Fibroblast of the aortic adventitia (primary cell): ENCODE measurements around the gene SERHL2. TPM values are rescaled to one million over a fixed set of nuclear protein-coding genes. Genes with fewer than 3 reads are reported as not detected.
A peak's percentile ranks its signal among the peaks of the same experiment; 100 is the strongest.
"Not testable (repeated sequence)": the region's sequence is repeated elsewhere in the genome, so short reads cannot be mapped to it uniquely, and the experiment has no call there.

Experiments
- DNase-seq: peaks from one replicate; pipeline ENCODE4 v3.0.0-alpha.2; 2010; ENCODE audit warnings: low read depth
- H3K4me3 ChIP-seq: 2 replicates; pipeline ENCODE4 v1.5.1; 2011; ENCODE audit warnings: low read depth, mild to moderate bottlenecking, control low read depth, low read length, moderate library complexity
- total RNA-seq: library from RNA; depleted of rRNA; stranded (reverse); fragments of >200 nt; gene quantifications from 2 replicates; pipeline ENCODE4 v1.2.3, GENCODE V29; 2012; ENCODE audit warnings: low replicate concordance
- TF ChIP-seq, protein P1 (sequence below): IDR thresholded peaks from 2 replicates; pipeline ENCODE4 v1.5.1; 2011; ENCODE audit warnings: mild to moderate bottlenecking, low read length, control low read depth, inconsistent platforms; ENCODE audit not compliant: insufficient read depth

Gene SERHL2, protein sequence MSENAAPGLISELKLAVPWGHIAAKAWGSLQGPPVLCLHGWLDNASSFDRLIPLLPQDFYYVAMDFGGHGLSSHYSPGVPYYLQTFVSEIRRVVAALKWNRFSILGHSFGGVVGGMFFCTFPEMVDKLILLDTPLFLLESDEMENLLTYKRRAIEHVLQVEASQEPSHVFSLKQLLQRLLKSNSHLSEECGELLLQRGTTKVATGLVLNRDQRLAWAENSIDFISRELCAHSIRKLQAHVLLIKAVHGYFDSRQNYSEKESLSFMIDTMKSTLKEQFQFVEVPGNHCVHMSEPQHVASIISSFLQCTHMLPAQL
- 2.0 and 2.2 TPM in 2 replicates for total RNA-seq

DNA sequence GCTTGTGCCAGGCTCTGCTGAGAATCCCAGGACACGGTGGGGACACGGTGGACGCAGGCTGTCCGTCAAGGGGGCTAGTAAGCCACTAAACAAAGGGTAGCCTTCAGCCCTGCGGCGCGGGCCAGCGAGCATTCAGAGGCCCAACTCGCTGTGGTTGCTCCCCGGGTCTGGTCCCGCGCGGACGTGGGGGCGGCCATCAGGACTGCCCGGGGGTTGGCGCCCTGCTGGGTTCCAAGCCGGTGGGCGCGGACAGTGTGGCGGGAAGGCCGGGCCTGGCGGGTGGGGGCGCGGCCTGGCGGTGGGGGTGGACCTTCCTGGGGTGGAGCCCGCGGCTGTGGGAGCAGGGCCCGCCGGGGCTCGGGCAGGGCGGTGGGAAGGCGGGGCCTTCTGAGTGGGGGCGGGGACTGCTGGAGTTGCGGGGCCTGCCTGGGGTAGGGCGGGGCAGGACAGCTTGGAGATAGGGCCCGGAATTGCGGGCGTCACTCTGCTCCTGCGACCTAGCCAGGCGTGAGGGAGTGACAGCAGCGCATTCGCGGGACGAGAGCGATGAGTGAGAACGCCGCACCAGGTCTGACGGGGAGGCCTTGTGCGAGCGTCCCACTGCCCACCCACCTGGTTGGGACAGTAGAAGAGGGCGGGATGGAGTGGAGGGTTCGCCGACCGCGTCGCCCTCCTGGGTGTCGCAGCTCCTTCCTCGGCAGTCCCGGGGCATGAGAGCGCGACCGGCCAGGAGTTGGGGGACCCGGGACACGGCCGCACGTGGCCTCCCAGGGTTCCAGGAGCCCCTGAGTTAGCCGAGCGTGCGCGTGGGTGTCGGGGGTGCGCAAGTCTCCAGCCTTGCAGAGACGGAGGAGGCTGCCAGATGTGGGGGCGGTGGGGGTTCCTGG, at the start of gene SERHL2:
TSS of gene SERHL2 (plus strand) at position 482 of the 887 bp plus-strand sequence. CDS start at position 547, 65 bp downstream.
- peak; percentile 74 for DNase-seq
- TF ChIP-seq, protein P1, sequence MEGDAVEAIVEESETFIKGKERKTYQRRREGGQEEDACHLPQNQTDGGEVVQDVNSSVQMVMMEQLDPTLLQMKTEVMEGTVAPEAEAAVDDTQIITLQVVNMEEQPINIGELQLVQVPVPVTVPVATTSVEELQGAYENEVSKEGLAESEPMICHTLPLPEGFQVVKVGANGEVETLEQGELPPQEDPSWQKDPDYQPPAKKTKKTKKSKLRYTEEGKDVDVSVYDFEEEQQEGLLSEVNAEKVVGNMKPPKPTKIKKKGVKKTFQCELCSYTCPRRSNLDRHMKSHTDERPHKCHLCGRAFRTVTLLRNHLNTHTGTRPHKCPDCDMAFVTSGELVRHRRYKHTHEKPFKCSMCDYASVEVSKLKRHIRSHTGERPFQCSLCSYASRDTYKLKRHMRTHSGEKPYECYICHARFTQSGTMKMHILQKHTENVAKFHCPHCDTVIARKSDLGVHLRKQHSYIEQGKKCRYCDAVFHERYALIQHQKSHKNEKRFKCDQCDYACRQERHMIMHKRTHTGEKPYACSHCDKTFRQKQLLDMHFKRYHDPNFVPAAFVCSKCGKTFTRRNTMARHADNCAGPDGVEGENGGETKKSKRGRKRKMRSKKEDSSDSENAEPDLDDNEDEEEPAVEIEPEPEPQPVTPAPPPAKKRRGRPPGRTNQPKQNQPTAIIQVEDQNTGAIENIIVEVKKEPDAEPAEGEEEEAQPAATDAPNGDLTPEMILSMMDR = no peak
- H3K4me3 ChIP-seq = peak within 1 kb of the TSS; percentile 83

DNA sequence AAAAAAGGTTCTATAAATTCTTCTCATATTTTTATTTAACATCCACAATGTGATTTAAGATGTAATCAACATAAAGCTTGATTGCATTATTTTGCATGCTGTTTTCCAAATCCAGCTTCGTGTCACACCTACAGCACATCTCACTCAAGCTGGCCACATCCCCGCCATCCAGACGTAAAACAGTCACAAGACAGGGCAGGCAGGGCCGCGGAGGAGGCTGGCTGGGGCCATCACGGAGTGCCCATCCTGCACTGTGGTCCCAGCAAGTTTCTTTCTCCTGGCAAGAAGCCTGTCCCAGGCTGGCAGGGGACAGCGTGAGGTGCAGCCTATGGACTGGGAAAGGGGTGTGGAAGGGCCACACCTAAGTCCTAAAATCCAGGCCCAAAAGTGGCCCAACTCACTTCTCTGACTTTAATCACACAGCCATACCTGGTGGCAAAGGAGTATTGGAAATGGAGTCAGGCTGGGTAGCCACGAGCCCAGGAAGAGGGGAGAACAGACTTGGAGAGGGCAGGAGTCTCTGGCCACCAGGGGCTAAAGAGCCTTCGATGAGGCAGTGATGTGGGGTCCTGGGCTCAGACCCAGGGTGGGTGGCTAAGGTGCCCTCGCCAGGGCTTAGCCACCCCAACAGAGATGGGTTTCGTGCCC, 45.3 kb upstream of the SERHL2 start:
- H3K4me3 ChIP-seq, DNase-seq: not testable (repeated sequence)

DNA sequence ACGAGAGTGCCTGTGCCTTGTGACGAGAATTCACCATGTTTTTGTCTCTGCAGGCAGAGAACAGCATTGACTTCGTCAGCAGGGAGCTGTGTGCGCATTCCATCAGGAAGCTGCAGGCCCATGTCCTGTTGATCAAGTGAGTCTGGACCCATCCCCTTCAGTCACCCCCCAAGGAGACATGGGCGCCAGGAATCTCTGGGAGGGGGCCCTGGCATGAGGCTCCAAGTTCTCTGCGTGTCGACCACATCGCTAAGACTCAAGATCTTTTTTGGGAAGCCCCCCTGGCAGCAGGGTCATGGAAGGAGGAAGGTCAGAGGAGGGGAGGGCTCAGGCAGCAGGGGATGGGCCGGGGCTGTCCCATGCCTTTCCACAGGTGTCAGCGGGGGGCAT, 44.8 kb upstream of the SERHL2 start:
- not testable (repeated sequence) for DNase-seq, H3K4me3 ChIP-seq

DNA sequence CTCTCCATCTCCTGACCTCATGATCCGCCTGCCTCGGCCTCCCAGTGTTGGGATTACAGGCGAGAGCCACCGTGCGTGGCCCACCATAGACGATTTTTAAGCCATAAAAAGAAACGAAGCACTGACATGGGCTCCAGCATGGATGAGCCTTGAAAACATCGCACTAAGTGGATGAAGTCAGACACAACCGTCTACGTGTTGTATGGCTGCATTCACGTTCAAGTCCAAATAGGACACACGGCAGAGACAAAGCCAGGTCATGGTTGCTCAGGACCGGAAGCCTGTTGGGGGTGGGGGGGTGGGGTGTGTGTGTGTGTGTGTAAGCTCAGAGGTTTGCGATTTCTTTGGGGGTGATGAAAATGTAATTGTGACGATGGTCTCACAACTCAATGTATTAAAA, 44.2 kb upstream of the SERHL2 start:
- DNase-seq = no peak
- TF ChIP-seq, protein P1 = no peak
- H3K4me3 ChIP-seq = no peak overlapping the region

DNA sequence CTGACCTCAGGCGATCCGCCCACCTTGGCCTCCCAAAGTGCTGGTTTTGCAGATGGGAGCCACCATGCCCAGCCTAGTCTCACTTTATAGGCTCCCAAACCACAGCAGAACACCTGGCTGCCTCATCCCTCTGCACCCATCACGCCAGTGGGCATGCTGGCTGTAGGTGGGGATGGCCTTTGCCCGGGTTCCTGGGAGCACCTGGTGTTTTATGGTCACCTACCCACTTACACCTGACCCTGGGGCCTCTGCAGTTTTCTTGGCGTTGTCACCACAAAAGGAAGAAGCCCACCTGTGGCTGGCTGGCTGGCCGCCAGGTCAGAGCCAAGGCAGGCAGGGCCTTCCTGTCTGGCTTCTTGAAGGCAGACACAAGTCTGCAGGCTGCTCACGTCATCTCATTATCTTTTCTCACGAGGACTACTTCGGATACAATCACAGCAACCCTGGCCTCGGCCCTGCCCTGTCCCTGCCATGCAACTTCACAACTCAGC, 42.3 kb upstream of the SERHL2 start:
- TF ChIP-seq, protein P1 = no peak
- DNase-seq = no peak
- H3K4me3 ChIP-seq = no peak overlapping the region

DNA sequence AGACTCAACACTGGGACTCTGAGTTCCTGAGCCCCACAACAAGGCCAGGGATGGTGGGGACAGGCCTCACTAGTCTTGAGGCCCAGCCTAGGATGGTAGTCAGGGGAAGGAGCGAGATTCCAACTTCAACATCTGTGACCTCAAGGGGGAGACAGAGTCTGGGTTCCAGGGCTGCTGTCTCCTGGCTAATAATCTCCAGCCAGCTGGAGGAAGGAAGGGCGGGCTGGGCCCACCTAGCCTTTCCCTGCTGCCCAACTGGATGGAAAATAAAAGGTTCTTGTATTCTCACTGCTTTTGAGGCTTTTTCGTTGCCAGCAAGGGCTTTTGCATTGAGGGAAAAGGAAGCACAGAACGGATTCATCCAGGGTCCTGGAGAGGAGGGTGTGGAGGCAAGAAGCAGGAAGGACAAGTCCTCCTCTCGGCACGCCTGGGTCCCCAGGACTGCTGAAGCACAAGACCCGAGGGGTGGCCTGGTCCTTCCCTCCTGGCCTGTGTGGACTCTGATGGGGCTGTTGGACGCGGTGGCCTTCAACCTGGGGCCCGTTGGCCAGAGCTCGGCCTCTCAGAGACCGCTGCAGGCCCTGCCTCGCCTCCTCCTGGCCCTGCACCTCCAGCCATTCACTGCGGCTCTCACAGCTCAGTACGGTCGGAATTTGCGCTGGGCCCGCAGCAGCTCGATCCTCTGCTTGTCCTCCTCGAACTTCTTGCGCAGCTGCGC, 41.3 kb upstream of the SERHL2 start:
- not testable (repeated sequence) for H3K4me3 ChIP-seq
- peak; percentile 52 for DNase-seq
- TF ChIP-seq, protein P1 = peak; percentile 32

GRCh38 chr22:42514331-42514730, 39.4 kb upstream of the SERHL2 start:
- not testable (repeated sequence) for DNase-seq, H3K4me3 ChIP-seq

- not testable (repeated sequence) for DNase-seq
Measured at GRCh38 chr22:42515304-42515703, 38.5 kb upstream of the SERHL2 start.

More at GRCh38 chr22:42515304-42515703, 38.5 kb upstream of the SERHL2 start:
- H3K4me3 ChIP-seq = not testable (repeated sequence)
